ENCODE data around the gene PODXL2. TPM values are rescaled to one million over a fixed set of nuclear protein-coding genes. Genes with fewer than 3 reads are reported as not detected.
"Not testable (repeated sequence)": the region's sequence is repeated elsewhere in the genome, so short reads cannot be mapped to it uniquely, and the experiment has no call there.

Gene PODXL2
- total RNA-seq, 3 donors from 2014 or later (not counting 1 experiment from before 2014, with no cell fraction given), result 2.2 to 3.5 (median 2.7) TPM

DNA sequence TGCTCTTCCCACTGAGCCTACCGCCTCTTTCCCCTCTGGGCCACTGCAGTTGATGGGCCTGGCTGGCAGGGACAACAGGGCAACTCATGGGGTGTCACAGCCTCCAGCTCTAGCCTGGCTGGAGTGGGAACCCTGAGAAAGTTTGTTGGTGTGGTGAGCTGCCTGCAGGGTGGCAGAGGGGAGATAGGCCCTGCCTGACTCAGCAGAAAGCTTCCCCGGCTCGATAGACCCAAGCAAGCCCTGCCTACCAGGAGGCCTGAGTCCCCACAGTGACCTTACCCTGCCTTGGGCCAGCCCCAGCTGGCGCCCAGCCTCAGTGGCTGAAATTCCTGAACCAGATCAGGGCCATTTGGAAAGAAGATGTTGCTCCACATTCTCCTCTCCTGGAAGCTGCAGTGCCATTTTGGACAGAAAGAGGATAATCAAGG lies 73.2 kb downstream of the PODXL2 start:
- 69% methylated on average over 4 of the region's 4 CpGs for WGBS (ENCODE audit: insufficient coverage)
- Mint-ChIP-seq H3K4me3 (no peak overlapping the region), H3K27ac (no peak overlapping the region), H3K36me3 (no peaks in the 10 kb centered on the region), H3K27me3 (ENCODE audit: low read depth in 2 of 2) (no peaks in the 10 kb centered on the region), H3K9me3 (peaks cover 0 to 2% of the 10 kb centered on the region in 2 donors), H3K4me1 (peaks cover 0 to 5% of the 10 kb centered on the region in 2 donors)
- H3K4me3 ChIP-seq (ENCODE audit: low read length), result no peak overlapping the region
- ATAC-seq (no peak), DNase-seq (no peak)
- TF ChIP-seq, protein P1, sequence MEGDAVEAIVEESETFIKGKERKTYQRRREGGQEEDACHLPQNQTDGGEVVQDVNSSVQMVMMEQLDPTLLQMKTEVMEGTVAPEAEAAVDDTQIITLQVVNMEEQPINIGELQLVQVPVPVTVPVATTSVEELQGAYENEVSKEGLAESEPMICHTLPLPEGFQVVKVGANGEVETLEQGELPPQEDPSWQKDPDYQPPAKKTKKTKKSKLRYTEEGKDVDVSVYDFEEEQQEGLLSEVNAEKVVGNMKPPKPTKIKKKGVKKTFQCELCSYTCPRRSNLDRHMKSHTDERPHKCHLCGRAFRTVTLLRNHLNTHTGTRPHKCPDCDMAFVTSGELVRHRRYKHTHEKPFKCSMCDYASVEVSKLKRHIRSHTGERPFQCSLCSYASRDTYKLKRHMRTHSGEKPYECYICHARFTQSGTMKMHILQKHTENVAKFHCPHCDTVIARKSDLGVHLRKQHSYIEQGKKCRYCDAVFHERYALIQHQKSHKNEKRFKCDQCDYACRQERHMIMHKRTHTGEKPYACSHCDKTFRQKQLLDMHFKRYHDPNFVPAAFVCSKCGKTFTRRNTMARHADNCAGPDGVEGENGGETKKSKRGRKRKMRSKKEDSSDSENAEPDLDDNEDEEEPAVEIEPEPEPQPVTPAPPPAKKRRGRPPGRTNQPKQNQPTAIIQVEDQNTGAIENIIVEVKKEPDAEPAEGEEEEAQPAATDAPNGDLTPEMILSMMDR (IDR thresholded peaks at IDR 0.05), result no peak
- H3K27ac ChIP-seq (ENCODE audit: low read length), result no peak overlapping the region
- no peaks in the 10 kb centered on the region for H3K36me3 ChIP-seq (ENCODE audit: control insufficient read depth, insufficient read depth, low read length)
- H3K4me1 ChIP-seq (ENCODE audit: control insufficient read depth, insufficient read depth, low read length), result peaks cover 6% of the 10 kb centered on the region
- H3K9me3 ChIP-seq (ENCODE audit: control insufficient read depth, insufficient read depth, low read length), result no peaks in the 10 kb centered on the region
- intact Hi-C loops (cut with micrococcal nuclease), result no loop called here
- H3K27me3 ChIP-seq (ENCODE audit: control insufficient read depth, insufficient read depth, low read length), result no peaks in the 10 kb centered on the region

DNA sequence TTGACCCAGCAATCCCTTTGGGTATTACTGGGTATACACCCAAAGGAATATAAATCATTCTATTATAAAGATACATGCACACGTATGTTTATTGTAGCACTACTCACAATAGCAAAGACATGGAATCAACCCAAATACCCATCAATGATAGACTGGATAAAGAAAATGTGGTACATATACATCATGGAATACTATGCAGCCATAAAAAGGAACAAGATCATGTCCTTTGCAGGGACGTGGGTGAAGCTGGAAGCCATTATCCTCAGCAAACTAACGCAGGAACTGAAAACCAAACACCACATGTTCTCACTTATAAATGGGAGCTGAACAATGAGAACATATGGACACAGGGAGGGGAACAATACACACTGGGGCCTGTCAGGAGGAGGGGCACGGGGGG lies 75.9 kb downstream of the PODXL2 start:
- H3K4me3 Mint-ChIP-seq; H3K9me3 ChIP-seq (ENCODE audit: control insufficient read depth, insufficient read depth, low read length); H3K36me3 ChIP-seq (ENCODE audit: control insufficient read depth, insufficient read depth, low read length); H3K4me1 ChIP-seq (ENCODE audit: control insufficient read depth, insufficient read depth, low read length); DNase-seq; H3K27ac Mint-ChIP-seq; H3K27ac ChIP-seq (ENCODE audit: low read length); H3K27me3 ChIP-seq (ENCODE audit: control insufficient read depth, insufficient read depth, low read length); H3K9me3 Mint-ChIP-seq; H3K4me3 ChIP-seq (ENCODE audit: low read length); H3K4me1 Mint-ChIP-seq; intact Hi-C loops (cut with micrococcal nuclease); ATAC-seq; H3K36me3 Mint-ChIP-seq; H3K27me3 Mint-ChIP-seq (ENCODE audit: low read depth in 2 of 2): not testable (repeated sequence)
- WGBS (ENCODE audit: insufficient coverage), result 100% methylated on average over 2 of the region's 4 CpGs

DNA sequence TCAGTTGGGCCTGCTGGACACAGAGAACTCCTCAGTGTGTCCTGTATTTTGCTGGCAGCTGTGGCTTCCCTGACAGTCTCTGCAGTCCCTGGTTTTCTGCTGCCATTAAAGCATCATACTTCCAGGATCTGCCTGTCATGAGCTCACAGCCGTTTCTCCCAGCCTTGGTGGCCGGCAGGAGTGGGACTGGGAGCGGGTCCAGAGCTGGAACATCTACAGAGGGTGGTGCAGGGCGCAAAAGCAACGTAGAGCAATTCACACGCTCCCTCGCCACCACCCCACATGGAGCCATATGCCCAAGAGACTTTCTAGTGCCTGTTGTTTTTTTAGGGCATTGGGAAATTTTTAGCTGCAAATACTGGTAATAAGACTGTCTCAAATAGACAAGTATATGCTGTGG lies 77.3 kb downstream of the PODXL2 start:
- TF ChIP-seq, protein P1 (IDR thresholded peaks at IDR 0.05), result no peak
- DNase-seq, result no peak
- intact Hi-C loops (cut with micrococcal nuclease), result no loop called here
- H3K27ac Mint-ChIP-seq, result no peak overlapping the region
- Histone ChIP-seq H3K27me3 (ENCODE audit: control insufficient read depth, insufficient read depth, low read length) (no peaks in the 10 kb centered on the region), H3K36me3 (ENCODE audit: control insufficient read depth, insufficient read depth, low read length) (no peaks in the 10 kb centered on the region), H3K27ac (ENCODE audit: low read length) (no peak overlapping the region), H3K9me3 (ENCODE audit: control insufficient read depth, insufficient read depth, low read length) (no peaks in the 10 kb centered on the region), H3K4me3 (ENCODE audit: low read length) (no peak overlapping the region), H3K4me1 (ENCODE audit: control insufficient read depth, insufficient read depth, low read length) (no peaks in the 10 kb centered on the region)
- no peaks in the 10 kb centered on the region for H3K4me1 Mint-ChIP-seq
- no peaks in the 10 kb centered on the region for H3K27me3 Mint-ChIP-seq (ENCODE audit: low read depth in 2 of 2)
- H3K36me3 Mint-ChIP-seq, result no peaks in the 10 kb centered on the region
- H3K9me3 Mint-ChIP-seq, result peaks cover 0 to 2% of the 10 kb centered on the region in 2 donors
- WGBS (ENCODE audit: insufficient coverage), result 96% methylated on average over 7 of the region's 7 CpGs
- no peak for ATAC-seq
- H3K4me3 Mint-ChIP-seq, result no peak overlapping the region

DNA sequence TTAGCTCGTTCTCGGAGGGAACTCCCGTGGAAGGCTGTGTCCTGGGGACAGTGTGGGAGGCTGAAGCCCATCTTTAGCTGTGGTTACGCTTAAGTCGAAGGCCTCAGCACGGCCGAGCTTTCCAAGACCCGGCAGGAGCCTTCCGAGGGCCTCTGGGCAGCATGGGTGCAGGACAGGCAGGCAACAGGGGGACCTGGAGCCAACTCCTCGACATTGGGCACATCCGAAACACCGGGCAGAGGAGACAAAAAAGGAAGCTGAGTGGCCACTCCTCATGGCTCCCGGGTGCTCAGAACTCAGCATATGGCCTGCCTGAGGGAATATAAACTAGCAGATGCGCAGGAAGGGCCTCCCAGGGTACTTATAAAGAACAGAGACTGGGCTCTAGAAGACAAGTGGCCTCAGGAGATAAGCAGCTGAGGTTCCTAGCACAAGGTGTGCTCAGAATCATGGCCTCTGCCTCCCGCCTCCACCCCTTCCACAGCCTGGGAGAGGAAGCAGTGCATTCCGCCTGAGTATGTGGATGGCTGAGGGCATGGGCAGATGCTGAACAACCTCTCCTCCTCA lies 77.9 kb downstream of the PODXL2 start:
- H3K36me3 Mint-ChIP-seq, result no peaks in the 10 kb centered on the region
- peaks cover 0 to 2% of the 10 kb centered on the region in 2 donors for H3K9me3 Mint-ChIP-seq
- H3K27ac Mint-ChIP-seq, result no peak overlapping the region
- H3K4me3 Mint-ChIP-seq, result no peak overlapping the region
- DNase-seq (no peak), ATAC-seq (no peak)
- no peaks in the 10 kb centered on the region for H3K27me3 Mint-ChIP-seq (ENCODE audit: low read depth in 2 of 2)
- 89% methylated on average over 14 of the region's 16 CpGs for WGBS (ENCODE audit: insufficient coverage)
- TF ChIP-seq, protein P1 (IDR thresholded peaks at IDR 0.05), result no peak
- no peaks in the 10 kb centered on the region for H3K9me3 ChIP-seq (ENCODE audit: control insufficient read depth, insufficient read depth, low read length)
- intact Hi-C loops (cut with micrococcal nuclease), result no loop called here
- H3K36me3 ChIP-seq (ENCODE audit: control insufficient read depth, insufficient read depth, low read length), result no peaks in the 10 kb centered on the region
- H3K4me1 ChIP-seq (ENCODE audit: control insufficient read depth, insufficient read depth, low read length), result no peaks in the 10 kb centered on the region
- no peaks in the 10 kb centered on the region for H3K27me3 ChIP-seq (ENCODE audit: control insufficient read depth, insufficient read depth, low read length)
- no peak overlapping the region for H3K27ac ChIP-seq (ENCODE audit: low read length)
- no peaks in the 10 kb centered on the region for H3K4me1 Mint-ChIP-seq
- H3K4me3 ChIP-seq (ENCODE audit: low read length), result no peak overlapping the region
